SK-N-SH (cell line): ENCODE data around the gene ABCA8. TPM values are rescaled to one million over a fixed set of nuclear protein-coding genes. Genes with fewer than 3 reads are reported as not detected.

Experiments
- CTCF ChIA-PET: fragments of 300-600, 350-600 bp; formaldehyde crosslinking; extraction: SDS; loops from one replicate; lab custom pipeline; 2021; lab: Yijun Ruan, JAX
- POLR2A ChIA-PET: fragments of 350-600 bp; sonication (Branson Sonifier 250); formaldehyde crosslinking; extraction: SDS; loops from one replicate; lab custom pipeline; 2020; ENCODE audit warnings: antibody characterized with exemption, inconsistent platforms; lab: Yijun Ruan, JAX
- DNase-seq: peaks from one replicate; pipeline ENCODE4 v3.0.0; 2012
- H2AFZ ChIP-seq: fragments of 200-600 bp; sonication (generic); 2 replicates; pipeline ENCODE4 v1.8.1; 2016; ENCODE audit warnings: antibody characterized with exemption, mild to moderate bottlenecking, low read depth
- H3F3A ChIP-seq: fragments of 200-600 bp; sonication (generic); replicated peaks from 2 replicates; pipeline ENCODE3; 2016; ENCODE audit warnings: antibody characterized with exemption, mild to moderate bottlenecking; ENCODE audit not compliant: insufficient read depth
- H3K27ac ChIP-seq, 2 experiments: fragments of 200-500 bp in 1 of 2; fragments of 200-600 bp in 1 of 2; sonication (Bioruptor generic) in 1 of 2; sonication (generic), shearing (Covaris generic) in 1 of 2; 2 replicates each; pipeline versions ENCODE4 v1.5.1 to v1.6.1; 2014 to 2016; ENCODE audit warnings: low read depth in 2 of 2, inconsistent platforms in 1 of 2, low read length in 1 of 2, mild to moderate bottlenecking in 1 of 2, mixed read lengths in 1 of 2
- H3K27me3 ChIP-seq: fragments of 200-600 bp; sonication (generic), shearing (Covaris generic); 2 replicates; pipeline ENCODE4 v1.6.1; 2016; ENCODE audit warnings: mixed run types; ENCODE audit not compliant: insufficient read depth
- H3K36me3 ChIP-seq, 2 experiments: fragments of 200-500 bp in 1 of 2; fragments of 200-600 bp in 1 of 2; sonication (Bioruptor generic) in 1 of 2; sonication (generic) in 1 of 2; replicated peaks in 1 of 2; 2 replicates each; pipeline versions ENCODE3 to v1.5.1; 2014 to 2016; ENCODE audit warnings: low read length in 1 of 2, mild to moderate bottlenecking in 1 of 2; ENCODE audit not compliant: insufficient read depth in 2 of 2, control insufficient read depth in 1 of 2
- H3K4me1 ChIP-seq, 2 experiments: fragments of 200-500 bp in 1 of 2; fragments of 200-600 bp in 1 of 2; sonication (Bioruptor generic) in 1 of 2; sonication (generic), shearing (Covaris generic) in 1 of 2; 2 replicates each; pipeline versions ENCODE4 v1.5.1 to v1.6.1; 2014 to 2016; ENCODE audit warnings: low read depth in 1 of 2, low read length in 1 of 2, mixed run types in 1 of 2; ENCODE audit not compliant: insufficient read depth in 2 of 2, control insufficient read depth in 1 of 2
- H3K4me2 ChIP-seq: fragments of 200-600 bp; sonication (generic), shearing (Covaris generic); 2 replicates; pipeline ENCODE4 v1.6.1; 2017; ENCODE audit warnings: mixed run types
- H3K4me3 ChIP-seq, 2 experiments: fragments of 200-500 bp in 1 of 2; fragments of 200-600 bp in 1 of 2; sonication (Bioruptor generic) in 1 of 2; sonication (generic), shearing (Covaris generic) in 1 of 2; 2 replicates each; pipeline versions ENCODE4 v1.5.1 to v1.8.1; 2014 to 2016; ENCODE audit warnings: low read depth in 2 of 2, inconsistent platforms in 1 of 2, low read length in 1 of 2, mild to moderate bottlenecking in 1 of 2, mixed read lengths in 1 of 2, moderate library complexity in 1 of 2
- H3K79me2 ChIP-seq: fragments of 200-600 bp; sonication (generic); 2 replicates; pipeline ENCODE4 v1.8.1; 2017; ENCODE audit warnings: mild to moderate bottlenecking; ENCODE audit not compliant: insufficient read depth
- H3K9ac ChIP-seq: fragments of 200-600 bp; sonication (generic); 2 replicates; pipeline ENCODE4 v1.6.1; 2017; ENCODE audit warnings: mixed run types
- H3K9me2 ChIP-seq: fragments of 200-600 bp; sonication (generic); 2 replicates; pipeline ENCODE4 v1.6.1; 2017; ENCODE audit warnings: mixed run types
- H3K9me3 ChIP-seq: fragments of 200-600 bp; sonication (generic); 2 replicates; pipeline ENCODE4 v1.6.1; 2017; ENCODE audit warnings: mixed run types, mild to moderate bottlenecking, moderate library complexity
- H4K20me1 ChIP-seq: fragments of 200-600 bp; sonication (generic); 2 replicates; pipeline ENCODE4 v1.6.1; 2017; ENCODE audit warnings: mild to moderate bottlenecking, mixed run types; ENCODE audit not compliant: insufficient read depth
- EZH2phosphoT487 ChIP-seq: fragments of 200-600 bp; sonication (generic); IDR thresholded peaks from 2 replicates; pipeline ENCODE4 v1.6.1; 2017; ENCODE audit warnings: low read depth, mixed run types, mild to moderate bottlenecking, antibody characterized with exemption, moderate library complexity, borderline replicate concordance
- FOSL2 ChIP-seq: IDR thresholded peaks from 2 replicates; pipeline ENCODE4 v1.4.0; 2012; ENCODE audit warnings: low read depth, mild to moderate bottlenecking, moderate library complexity, borderline replicate concordance
- GATA2 ChIP-seq: sonication (generic); formaldehyde crosslinking; IDR thresholded peaks from 2 replicates; pipeline ENCODE4 v1.5.0; 2020; ENCODE audit warnings: mild to moderate bottlenecking, missing genetic modification reagents
- JUND ChIP-seq: IDR thresholded peaks from 2 replicates; pipeline ENCODE4 v1.4.0; 2012
- MEF2A ChIP-seq: IDR thresholded peaks from 2 replicates; pipeline ENCODE4 v1.4.0; 2012; ENCODE audit warnings: low read depth, borderline replicate concordance
- NRF1 ChIP-seq: IDR thresholded peaks from 2 replicates; pipeline ENCODE4 v1.6.1; 2012; ENCODE audit warnings: low read depth, mild to moderate bottlenecking, low read length
- POLR2AphosphoS5 ChIP-seq: IDR thresholded peaks from 2 replicates; pipeline ENCODE4 v1.6.1; 2012; ENCODE audit warnings: low read depth, low read length
- RCOR1 ChIP-seq: fragments of 150-350 bp; IDR thresholded peaks from 2 replicates; pipeline ENCODE4 v1.6.1; 2017; ENCODE audit warnings: antibody characterized with exemption, low read length
- REST ChIP-seq: IDR thresholded peaks from 2 replicates; pipeline ENCODE4 v1.6.1; 2012; ENCODE audit warnings: mild to moderate bottlenecking, low read depth, low read length, moderate library complexity
- RFX5 ChIP-seq: IDR thresholded peaks from 2 replicates; pipeline ENCODE4 v1.6.1; 2012; ENCODE audit warnings: mild to moderate bottlenecking, improper control_type of control experiment, low read length
- YY1 ChIP-seq: IDR thresholded peaks from 2 replicates; pipeline ENCODE4 v1.4.0; 2012; ENCODE audit warnings: low read depth, mild to moderate bottlenecking
- WGBS: methylation state at CpG from one replicate; pipeline ENCODE4 v1.1.6; 2017; ENCODE audit warnings: low lambda C conversion rate; 5-methylcytosine and 5-hydroxymethylcytosine counted together
- polyA plus RNA-seq, 3 experiments: library from polyadenylated mRNA; depleted of rRNA; stranded (reverse); fragments of >200 nt; gene quantifications; 2 replicates each; pipeline ENCODE4 v1.2.3, GENCODE V29; 2012
- TF ChIP-seq, protein P1 (sequence below): IDR thresholded peaks from 2 replicates; pipeline ENCODE4 v1.4.0; 2012; ENCODE audit warnings: low read depth, borderline replicate concordance

The ABCA8 gene
- polyA plus RNA-seq, 1 of the 3 experiments (the other 2 are of a cell fraction): 2.3 TPM

DNA sequence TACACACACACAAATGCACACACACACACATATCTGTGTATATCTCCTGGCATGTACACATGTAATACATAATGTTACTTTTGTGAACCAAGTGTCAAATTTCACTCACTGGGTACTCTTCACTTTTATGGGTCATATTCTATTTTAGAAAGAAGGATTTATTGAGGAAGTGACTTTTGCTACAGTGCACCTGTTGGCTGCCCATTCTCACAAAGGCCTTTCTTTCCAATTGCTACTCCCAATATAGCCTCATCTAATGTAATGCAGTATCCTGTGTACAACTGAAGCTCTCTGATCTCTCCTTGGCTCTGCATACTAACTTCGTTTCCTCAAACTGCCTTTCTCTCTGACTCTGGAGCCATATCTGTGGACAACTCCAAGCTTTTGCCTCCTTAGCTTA is 107.5 kb downstream of the ABCA8 start (continued):
- TF ChIP-seq REST (no peak), YY1 (no peak)

DNA sequence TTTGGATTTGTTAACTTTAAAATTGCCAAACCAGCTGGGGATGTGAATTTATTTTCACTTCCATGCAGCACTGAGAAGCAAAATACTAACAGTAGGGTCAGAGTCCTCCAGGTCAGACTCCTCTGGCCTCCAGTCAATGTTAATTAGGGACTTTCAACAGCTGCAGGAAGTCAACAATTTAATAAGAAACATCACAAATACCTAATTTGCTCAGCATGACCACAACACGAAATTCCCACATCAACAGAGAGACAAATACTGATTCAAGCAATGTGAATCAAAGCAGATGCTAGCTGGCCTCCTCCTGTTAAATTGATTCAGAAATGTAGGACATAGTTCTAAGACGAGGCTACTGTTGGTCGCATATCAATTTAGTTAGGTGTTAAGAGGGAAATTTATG is 111.7 kb downstream of the ABCA8 start:
- no peak overlapping the region for H3K4me2 ChIP-seq
- POLR2A ChIA-PET: no interaction called here
- peaks cover 10% of the 10 kb centered on the region; the same call in 1 of the 2 replicates for H3K27me3 ChIP-seq
- 2% methylated on average over 3 of the region's 3 CpGs for WGBS
- H4K20me1 ChIP-seq: no peaks in the 10 kb centered on the region
- H3K9me2 ChIP-seq: no peaks in the 10 kb centered on the region
- H2AFZ ChIP-seq: no peak overlapping the region
- no peaks in the 10 kb centered on the region for H3K9me3 ChIP-seq
- CTCF ChIA-PET: interaction anchor here (1.5 kb wide), 1 partner anchor 12 kb away, joined by 3 read pairs; no protein-coding TSS in a partner anchor
- no peak for TF ChIP-seq FOSL2
- no peak for TF ChIP-seq YY1
- TF ChIP-seq GATA2 (CRISPR knock-in tag): no peak
- TF ChIP-seq, protein P1, sequence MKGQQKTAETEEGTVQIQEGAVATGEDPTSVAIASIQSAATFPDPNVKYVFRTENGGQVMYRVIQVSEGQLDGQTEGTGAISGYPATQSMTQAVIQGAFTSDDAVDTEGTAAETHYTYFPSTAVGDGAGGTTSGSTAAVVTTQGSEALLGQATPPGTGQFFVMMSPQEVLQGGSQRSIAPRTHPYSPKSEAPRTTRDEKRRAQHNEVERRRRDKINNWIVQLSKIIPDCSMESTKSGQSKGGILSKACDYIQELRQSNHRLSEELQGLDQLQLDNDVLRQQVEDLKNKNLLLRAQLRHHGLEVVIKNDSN: no peak
- no peak for TF ChIP-seq EZH2phosphoT487
- TF ChIP-seq MEF2A: no peak
- no peak for TF ChIP-seq RCOR1
- no peak for TF ChIP-seq RFX5
- TF ChIP-seq NRF1: no peak
- no peak for TF ChIP-seq JUND
- H3K4me1 ChIP-seq: no peaks in the 10 kb centered on the region
- H3K36me3 ChIP-seq: no peaks in the 10 kb centered on the region
- no peak for DNase-seq
- no peak overlapping the region for H3K27ac ChIP-seq
- H3K79me2 ChIP-seq: no peaks in the 10 kb centered on the region
- no peak overlapping the region for H3K4me3 ChIP-seq
- no peaks in the 10 kb centered on the region for H3F3A ChIP-seq
- H3K9ac ChIP-seq: no peak overlapping the region

DNA sequence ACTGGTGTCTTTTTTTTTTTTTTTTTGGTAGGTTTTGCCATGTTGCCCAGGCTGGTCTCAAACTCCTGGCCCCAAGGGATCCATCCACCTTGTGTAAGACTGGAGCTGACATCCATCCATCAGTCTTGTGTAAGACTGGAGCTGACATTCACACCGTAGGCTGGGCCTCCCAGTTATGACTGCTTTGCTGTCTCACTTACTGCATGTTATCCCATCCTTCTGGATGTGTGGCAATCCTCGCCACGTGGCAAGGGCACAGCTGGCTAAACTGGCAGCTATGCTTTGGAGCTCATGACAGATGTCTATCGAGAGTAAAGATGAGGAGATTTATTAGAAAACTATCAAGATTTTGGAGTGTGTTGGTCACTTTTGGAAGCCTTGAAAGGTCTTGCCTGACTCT is 115.1 kb downstream of the ABCA8 start:
- CTCF ChIA-PET: no interaction called here
- H3K27me3 ChIP-seq: peaks cover 10% of the 10 kb centered on the region; the same call in 1 of the 2 replicates
- H3K36me3 ChIP-seq: no peaks in the 10 kb centered on the region
- H3F3A ChIP-seq: no peaks in the 10 kb centered on the region
- no peak overlapping the region for H3K4me2 ChIP-seq
- H3K79me2 ChIP-seq: no peaks in the 10 kb centered on the region
- no peak for DNase-seq
- no peak overlapping the region for H2AFZ ChIP-seq
- H3K4me1 ChIP-seq: peaks cover 0 to 7% of the 10 kb centered on the region in 2 experiments; a peak in 1 of 4 replicates
- no peak overlapping the region for H3K27ac ChIP-seq
- no peak for TF ChIP-seq JUND
- no peak for TF ChIP-seq POLR2AphosphoS5
- no peak overlapping the region for H3K9ac ChIP-seq
- no peaks in the 10 kb centered on the region for H4K20me1 ChIP-seq
- WGBS: 9% methylated on average over 4 of the region's 4 CpGs
- H3K4me3 ChIP-seq: no peak overlapping the region
- no peaks in the 10 kb centered on the region for H3K9me3 ChIP-seq
- POLR2A ChIA-PET: no interaction called here
- no peaks in the 10 kb centered on the region for H3K9me2 ChIP-seq
